Fibroblast of skin of right quadriceps (primary cell): ENCODE results near the gene APOL3.
"Not testable (repeated sequence)": the region's sequence is repeated elsewhere in the genome, so short reads cannot be mapped to it uniquely, and the experiment has no call there.

Experiments
- DNase-seq: peaks from one replicate; pipeline ENCODE4 v3.0.0-alpha.2; 2013

The APOL3 gene

GRCh38 chr22:36192542-36192941, 32.0 kb upstream of the APOL3 start:
- DNase-seq = peak; percentile 43

GRCh38 chr22:36191106-36191836, 30.7 kb upstream of the APOL3 start:
- no peak for DNase-seq

- DNase-seq = not testable (repeated sequence)
Observed at GRCh38 chr22:36187862-36188261, 27.3 kb upstream of the APOL3 start.

GRCh38 chr22:36185828-36186624, 25.5 kb upstream of the APOL3 start:
- DNase-seq = no peak

- DNase-seq = peak; percentile 56
Observed at GRCh38 chr22:36184433-36185025, 24.0 kb upstream of the APOL3 start.

GRCh38 chr22:36183446-36183845, 22.9 kb upstream of the APOL3 start:
- no peak for DNase-seq

- no peak for DNase-seq
Observed at GRCh38 chr22:36182857-36183256, 22.3 kb upstream of the APOL3 start.

- no peak for DNase-seq
Observed at GRCh38 chr22:36182056-36182455, 21.5 kb upstream of the APOL3 start.

- DNase-seq = no peak
Observed at GRCh38 chr22:36180928-36181327, 20.4 kb upstream of the APOL3 start.

- DNase-seq = peak; percentile 48
Observed at GRCh38 chr22:36180038-36180880, 19.7 kb upstream of the APOL3 start.

GRCh38 chr22:36177160-36177559, 16.6 kb upstream of the APOL3 start:
- no peak for DNase-seq

- no peak for DNase-seq
Observed at GRCh38 chr22:36175892-36176291, 15.3 kb upstream of the APOL3 start.

- no peak for DNase-seq
Observed at GRCh38 chr22:36171941-36172340, 11.4 kb upstream of the APOL3 start.

- no peak for DNase-seq
Observed at GRCh38 chr22:36166518-36167220, 6.1 kb upstream of the APOL3 start.

GRCh38 chr22:36166086-36166485, 5.5 kb upstream of the APOL3 start:
- DNase-seq = no peak

GRCh38 chr22:36165141-36165540, 4.6 kb upstream of the APOL3 start:
- no peak for DNase-seq

GRCh38 chr22:36164621-36165020, 4.1 kb upstream of the APOL3 start:
- DNase-seq = no peak

GRCh38 chr22:36163497-36163896, 2.9 kb upstream of the APOL3 start:
- DNase-seq = no peak

- no peak for DNase-seq
Observed at GRCh38 chr22:36162127-36163034, 1.8 kb upstream of the APOL3 start.

GRCh38 chr22:36161793-36162126, 1.2 kb upstream of the APOL3 start:
- DNase-seq = not testable (repeated sequence)
